Activated CD4-positive, alpha-beta T cell treated with anti-CD3 and anti-CD28 coated beads, Interleukin-2, amount 10 ng/mL, durations not matched to agents 7 days and 5 days (primary cell): Measurements from ENCODE around the gene SHISA6. TPM values are rescaled to one million over a fixed set of nuclear protein-coding genes. Genes with fewer than 3 reads are reported as not detected.
A peak's percentile ranks its signal among the peaks of the same experiment; 100 is the strongest.

ENCODE experiments used
- CTCF ChIA-PET: fragments of 350-600 bp; sonication (Branson Sonifier 250); formaldehyde crosslinking; loops from one replicate; lab custom pipeline; 2021; ENCODE audit warnings: antibody characterized with exemption; lab: Charles Lee
- POLR2A ChIA-PET: fragments of 350-600 bp; sonication (Branson Sonifier 250); formaldehyde crosslinking; loops from one replicate; lab custom pipeline; 2021; ENCODE audit warnings: antibody characterized with exemption; lab: Charles Lee
- DNase-seq: peaks from one replicate; pipeline ENCODE4 v3.0.0-alpha.2; 2020
- H3K27ac Mint-ChIP-seq: one replicate; pipeline ENCODE4 v1.8.0; 2021; ENCODE audit warnings: mild to moderate bottlenecking, moderate library complexity, mixed read lengths
- H3K27me3 Mint-ChIP-seq: one replicate; pipeline ENCODE4 v1.8.0; 2021; ENCODE audit warnings: mixed read lengths
- H3K36me3 Mint-ChIP-seq: one replicate; pipeline ENCODE4 v1.8.0; 2021; ENCODE audit warnings: low read depth, mixed read lengths
- H3K4me1 Mint-ChIP-seq: one replicate; pipeline ENCODE4 v1.8.0; 2021; ENCODE audit warnings: mixed read lengths
- H3K4me3 Mint-ChIP-seq: one replicate; pipeline ENCODE4 v1.8.0; 2021; ENCODE audit warnings: mild to moderate bottlenecking, moderate library complexity, mixed read lengths
- H3K9me3 Mint-ChIP-seq: one replicate; pipeline ENCODE4 v1.8.0; 2021; ENCODE audit warnings: mixed read lengths
- total RNA-seq, 2 experiments: library from RNA; stranded (reverse); gene quantifications; one replicate each; pipeline ENCODE4 v1.2.3, GENCODE V29; 2021

SHISA6 gene
- total RNA-seq, 2 experiments from 2014 or later, result not detected

DNA sequence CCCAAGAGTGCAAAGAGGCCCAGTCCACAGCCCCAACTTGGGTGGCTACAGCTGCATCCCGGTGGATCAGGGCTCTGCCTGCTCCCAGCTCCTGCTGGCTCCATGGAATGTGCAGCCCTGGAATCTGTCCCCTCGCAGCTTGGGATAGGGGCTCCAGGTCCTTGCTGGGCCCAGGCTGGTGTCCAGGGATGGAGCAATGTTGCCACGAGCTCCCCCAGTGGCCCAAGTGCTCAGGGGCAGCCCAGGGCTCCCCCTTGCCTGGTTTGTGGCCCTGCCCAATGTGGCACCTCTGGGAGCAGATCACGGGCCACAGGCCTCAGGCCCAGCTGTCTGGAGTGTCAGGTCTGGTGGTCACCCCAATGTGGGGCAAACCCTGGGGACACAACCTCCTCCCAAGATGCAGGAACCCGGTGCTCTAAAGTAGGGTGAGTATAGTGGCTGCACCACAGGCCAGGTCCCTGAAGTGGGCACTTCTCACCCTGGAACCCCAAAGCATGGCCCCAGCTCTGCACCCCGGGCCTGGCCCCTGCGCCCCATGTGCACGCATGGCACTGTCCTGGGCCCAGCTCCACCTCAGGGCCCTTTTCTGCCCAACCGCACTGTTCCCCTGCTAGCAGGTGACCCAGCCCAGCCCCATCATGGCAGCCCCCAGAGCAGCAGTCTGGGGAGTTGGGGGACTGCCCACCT lies 342.4 kb downstream of the SHISA6 start:
- no peak overlapping the region for H3K4me3 Mint-ChIP-seq
- H3K9me3 Mint-ChIP-seq, result peaks cover 9% of the 10 kb centered on the region
- no peaks in the 10 kb centered on the region for H3K4me1 Mint-ChIP-seq
- H3K36me3 Mint-ChIP-seq, result no peaks in the 10 kb centered on the region
- H3K27me3 Mint-ChIP-seq, result no peaks in the 10 kb centered on the region
- ChIA-PET CTCF (no interaction called here), POLR2A (no interaction called here)
- DNase-seq, result no peak
- no peak overlapping the region for H3K27ac Mint-ChIP-seq

DNA sequence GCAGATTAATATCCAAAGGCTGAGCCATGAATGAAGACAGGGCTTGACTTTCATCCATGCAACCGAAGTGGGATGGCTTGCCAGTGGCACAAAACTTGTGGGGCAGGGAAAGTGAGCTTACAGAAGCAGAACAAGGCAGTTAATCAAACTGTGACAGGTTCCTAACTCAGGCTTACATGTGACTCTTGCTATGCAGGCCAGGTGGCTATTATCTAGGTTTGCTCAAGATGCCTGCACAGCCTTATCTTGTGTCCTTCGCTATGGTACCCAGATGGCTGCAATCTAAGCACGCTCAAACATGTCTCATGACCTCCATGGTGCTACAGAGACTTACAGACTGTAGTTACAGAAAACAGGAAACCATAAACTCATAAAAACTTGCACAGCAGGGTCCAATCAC lies 348.7 kb downstream of the SHISA6 start:
- CTCF ChIA-PET, result no interaction called here
- H3K4me1 Mint-ChIP-seq, result no peaks in the 10 kb centered on the region
- no peaks in the 10 kb centered on the region for H3K36me3 Mint-ChIP-seq

DNA sequence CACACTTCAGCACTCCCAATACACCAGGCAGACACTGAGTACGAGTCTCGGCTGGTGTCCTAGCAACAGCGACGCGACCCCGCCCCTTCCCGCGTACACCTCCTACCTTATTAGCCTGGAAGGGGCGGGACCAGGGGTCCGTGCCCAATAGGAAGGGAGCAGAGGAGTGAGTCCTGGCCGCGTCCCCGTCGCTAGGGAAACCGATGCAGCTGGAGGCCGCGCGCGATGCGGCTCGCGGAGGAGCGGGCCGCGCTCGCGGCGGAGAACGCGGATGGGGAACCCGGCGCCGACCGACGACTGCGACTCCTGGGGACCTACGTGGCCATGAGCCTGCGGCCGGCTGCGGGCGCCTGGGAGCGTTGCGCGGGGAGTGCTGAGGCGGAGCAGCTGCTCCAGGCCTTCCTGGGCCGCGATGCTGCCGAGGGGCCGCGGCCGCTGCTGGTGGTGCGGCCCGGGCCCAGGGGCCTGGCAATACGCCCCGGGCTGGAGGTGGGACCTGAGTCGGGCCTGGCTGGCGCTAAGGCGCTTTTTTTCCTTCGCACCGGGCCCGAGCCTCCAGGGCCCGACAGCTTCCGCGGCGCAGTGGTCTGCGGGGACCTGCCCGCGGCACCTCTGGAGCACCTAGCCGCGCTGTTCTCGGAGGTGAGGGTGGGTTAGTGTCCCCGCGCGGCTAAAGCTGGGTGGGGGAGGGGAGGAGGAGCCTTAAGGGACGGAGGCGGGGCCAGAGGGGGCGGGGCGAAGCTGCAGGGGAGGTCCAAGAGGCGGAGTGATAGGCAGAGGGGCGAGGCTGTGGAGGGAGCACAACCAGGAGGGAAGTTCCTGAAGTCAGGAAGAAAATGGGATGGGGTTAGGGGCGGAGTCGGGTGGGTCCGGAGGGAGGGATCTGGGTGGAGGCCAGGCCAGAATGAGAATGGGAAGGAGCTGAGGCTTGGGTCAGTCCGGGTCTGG lies 357.5 kb downstream of the SHISA6 start, which contains the start of gene DNAH9:
DNAH9 (plus strand) TSS at position 197 of the 948 bp plus-strand sequence; CDS start at position 226, 29 bp downstream.
- Mint-ChIP-seq H3K27ac (no peak within 1 kb of the TSS), H3K36me3 (no peaks in the 10 kb centered on the region), H3K27me3 (peaks cover 11% of the 10 kb centered on the region), H3K9me3 (no peaks in the 10 kb centered on the region), H3K4me1 (no peaks in the 10 kb centered on the region), H3K4me3 (no peak within 1 kb of the TSS)
- ChIA-PET CTCF (no interaction called here), POLR2A (no interaction called here)
- DNase-seq, result peak; percentile 17

More for the DNA sequence above, 348.7 kb downstream of the SHISA6 start:
- Mint-ChIP-seq H3K9me3 (peaks cover 5% of the 10 kb centered on the region), H3K4me3 (no peak overlapping the region), H3K27ac (no peak overlapping the region), H3K27me3 (no peaks in the 10 kb centered on the region)
- POLR2A ChIA-PET, result no interaction called here
- no peak for DNase-seq

DNA sequence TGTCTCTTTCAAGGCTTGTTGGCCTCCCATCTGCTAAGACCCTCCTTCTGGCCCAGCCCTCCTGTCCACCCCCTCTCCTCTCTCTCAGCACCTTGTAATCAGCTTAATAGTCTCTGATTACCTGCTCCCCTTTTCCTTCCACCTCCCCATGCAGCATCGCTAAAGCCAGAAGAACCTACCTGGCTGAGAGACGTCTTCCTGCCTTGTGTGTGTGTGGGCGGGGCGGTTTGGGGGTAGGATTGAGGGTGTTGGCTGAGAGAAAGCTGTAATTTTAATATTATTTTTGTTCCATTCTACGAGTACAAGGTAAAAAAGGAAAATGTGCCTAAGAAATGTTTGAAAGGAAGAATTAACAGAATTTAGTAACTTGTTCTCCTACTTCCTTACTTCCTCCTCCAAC lies 360.6 kb downstream of the SHISA6 start:
- ChIA-PET POLR2A (no interaction called here), CTCF (interaction anchor here (0.6 kb wide), 1 partner anchor 388 kb away, joined by 3 read pairs; no protein-coding TSS in a partner anchor)
- Mint-ChIP-seq H3K36me3 (no peaks in the 10 kb centered on the region), H3K4me1 (no peaks in the 10 kb centered on the region), H3K27me3 (peaks cover 11% of the 10 kb centered on the region), H3K4me3 (no peak overlapping the region), H3K27ac (no peak overlapping the region), H3K9me3 (peaks cover 3% of the 10 kb centered on the region)
- no peak for DNase-seq

DNA sequence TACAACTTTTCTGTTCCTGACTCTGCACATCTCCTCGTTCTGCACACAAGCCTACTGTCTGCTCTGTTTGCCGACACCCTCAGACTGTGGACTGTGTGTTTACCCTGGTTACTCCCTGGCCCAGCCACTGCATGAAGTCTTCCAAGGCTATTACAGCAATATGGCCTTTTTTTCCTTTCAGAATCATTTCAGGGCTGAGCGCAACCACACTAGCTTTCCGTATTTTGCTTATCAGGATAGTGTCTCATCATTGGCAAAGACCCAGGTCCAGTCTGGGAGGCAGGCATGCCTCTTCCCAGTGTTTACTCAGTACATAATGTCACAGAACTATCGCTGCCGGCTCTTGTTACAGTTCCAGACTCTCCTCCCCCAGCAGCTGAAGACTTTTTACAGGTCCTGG lies 367.4 kb downstream of the SHISA6 start:
- ChIA-PET CTCF (no interaction called here), POLR2A (no interaction called here)
- DNase-seq, result no peak
- peaks cover 6% of the 10 kb centered on the region for H3K9me3 Mint-ChIP-seq
- no peaks in the 10 kb centered on the region for H3K36me3 Mint-ChIP-seq
- no peaks in the 10 kb centered on the region for H3K27me3 Mint-ChIP-seq
- no peak overlapping the region for H3K4me3 Mint-ChIP-seq
- no peaks in the 10 kb centered on the region for H3K4me1 Mint-ChIP-seq
- H3K27ac Mint-ChIP-seq, result no peak overlapping the region

DNA sequence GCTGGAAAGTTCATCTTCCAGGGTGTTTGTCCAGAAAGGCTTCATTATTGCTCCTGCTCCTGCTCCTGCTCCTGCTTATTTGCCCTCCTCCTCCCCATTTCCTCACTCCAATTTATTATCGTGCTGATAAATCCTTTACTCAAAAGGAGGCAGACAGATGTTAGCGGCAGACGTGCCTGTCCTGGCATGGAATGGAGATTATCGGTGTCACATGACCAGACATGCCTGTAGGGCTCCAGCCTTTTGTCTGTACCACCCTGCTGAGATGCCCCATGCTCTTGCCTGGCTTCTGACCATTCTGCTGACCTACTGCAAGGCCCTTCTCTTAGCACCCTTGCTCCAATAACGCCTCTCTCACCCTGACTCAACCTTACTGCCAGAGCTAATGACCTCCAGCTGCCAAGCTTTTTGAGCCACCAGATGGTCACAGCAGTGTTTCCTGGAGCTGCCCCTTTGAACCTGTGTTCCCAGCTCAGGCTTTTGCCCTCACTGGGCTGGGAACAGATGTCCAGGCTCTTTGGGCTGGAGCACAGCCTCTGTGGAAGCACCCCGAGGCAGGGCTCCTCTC lies 370.1 kb downstream of the SHISA6 start:
- DNase-seq, result no peak
- POLR2A ChIA-PET, result no interaction called here
- Mint-ChIP-seq H3K4me3 (no peak overlapping the region), H3K27ac (no peak overlapping the region), H3K4me1 (no peaks in the 10 kb centered on the region), H3K9me3 (peaks cover 4% of the 10 kb centered on the region), H3K27me3 (no peaks in the 10 kb centered on the region), H3K36me3 (no peaks in the 10 kb centered on the region)
- CTCF ChIA-PET, result no interaction called here

DNA sequence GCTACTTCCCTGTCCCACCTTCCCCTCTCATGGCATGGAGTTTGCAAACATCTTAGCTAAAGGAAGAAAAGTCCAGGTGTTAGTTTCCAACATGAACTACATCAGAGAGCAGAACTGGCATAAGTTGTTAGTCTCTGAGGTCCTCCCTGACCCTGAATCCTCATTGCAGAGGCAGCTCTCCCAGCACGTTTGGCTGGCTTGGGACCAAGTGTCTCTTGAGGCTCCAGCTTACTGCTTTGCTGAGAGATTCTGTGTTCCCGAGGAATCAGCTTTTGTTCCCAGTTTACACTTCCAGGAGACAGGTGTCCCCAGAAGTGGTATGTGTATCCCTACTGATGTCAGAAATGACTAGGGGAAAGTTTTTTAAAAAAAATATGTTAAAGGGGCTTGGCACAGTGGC lies 371.9 kb downstream of the SHISA6 start:
- H3K9me3 Mint-ChIP-seq, result peaks cover 3% of the 10 kb centered on the region
- ChIA-PET POLR2A (no interaction called here), CTCF (no interaction called here)
- no peaks in the 10 kb centered on the region for H3K27me3 Mint-ChIP-seq
- no peak overlapping the region for H3K27ac Mint-ChIP-seq
- H3K4me1 Mint-ChIP-seq, result no peaks in the 10 kb centered on the region
- H3K36me3 Mint-ChIP-seq, result no peaks in the 10 kb centered on the region
- H3K4me3 Mint-ChIP-seq, result no peak overlapping the region
- DNase-seq, result no peak
